Astrocyte (in vitro differentiated cells and primary cell): ENCODE data around the gene ENPP3. TPM values are rescaled to one million over a fixed set of nuclear protein-coding genes. Genes with fewer than 3 reads are reported as not detected.

Experiments used
- DNase-seq: peaks from one replicate; pipeline ENCODE4 v3.0.0-alpha.2; 2010; ENCODE audit warnings: low read depth
- FAIRE-seq: peaks from 2 replicates; lab custom pipeline; 2011; peaks lifted over from hg19 to GRCh38; lab: Jason Lieb, UNC
- H2AFZ ChIP-seq: 2 replicates; pipeline ENCODE4 v1.6.0; 2012; ENCODE audit warnings: low read depth, low read length, inconsistent platforms
- H3K27ac ChIP-seq: 2 replicates; pipeline ENCODE4 v1.5.1; 2011; ENCODE audit warnings: low read depth, low read length, inconsistent platforms
- H3K27me3 ChIP-seq: 2 replicates; pipeline ENCODE4 v1.6.0; 2011; ENCODE audit warnings: low read length, inconsistent platforms; ENCODE audit not compliant: insufficient read depth
- H3K36me3 ChIP-seq: 2 replicates; pipeline ENCODE4 v1.5.1; 2011; ENCODE audit warnings: low read length, inconsistent platforms; ENCODE audit not compliant: insufficient read depth
- H3K4me1 ChIP-seq: 2 replicates; pipeline ENCODE4 v1.5.1; 2011; ENCODE audit warnings: low read length, inconsistent platforms; ENCODE audit not compliant: insufficient read depth
- H3K4me2 ChIP-seq: 2 replicates; pipeline ENCODE4 v1.6.0; 2012; ENCODE audit warnings: low read length, inconsistent platforms
- H3K4me3 ChIP-seq: 2 replicates; pipeline ENCODE4 v1.5.1; 2011; ENCODE audit warnings: low read depth, mild to moderate bottlenecking, low read length, inconsistent platforms; ENCODE audit not compliant: insufficient read depth
- H3K79me2 ChIP-seq: 2 replicates; pipeline ENCODE4 v1.6.0; 2012; ENCODE audit warnings: mild to moderate bottlenecking, low read length, inconsistent platforms; ENCODE audit not compliant: insufficient read depth
- H3K9ac ChIP-seq: 2 replicates; pipeline ENCODE4 v1.6.0; 2012; ENCODE audit warnings: mild to moderate bottlenecking, low read length, inconsistent platforms
- H3K9me3 ChIP-seq: 2 replicates; pipeline ENCODE4 v1.5.1; 2012; ENCODE audit warnings: low read depth, mild to moderate bottlenecking, low read length, inconsistent platforms; ENCODE audit not compliant: insufficient read depth
- H4K20me1 ChIP-seq: 2 replicates; pipeline ENCODE4 v1.6.0; 2012; ENCODE audit warnings: low read length, inconsistent platforms; ENCODE audit not compliant: insufficient read depth
- H3K27ac Mint-ChIP-seq: one replicate; pipeline ENCODE4 v1.8.0; 2021; ENCODE audit warnings: mild to moderate bottlenecking, mixed read lengths; ENCODE audit not compliant: unreplicated experiment
- H3K27me3 Mint-ChIP-seq: one replicate; pipeline ENCODE4 v1.8.0; 2021; ENCODE audit warnings: low read depth, mixed read lengths; ENCODE audit not compliant: unreplicated experiment
- H3K36me3 Mint-ChIP-seq: one replicate; pipeline ENCODE4 v1.8.0; 2021; ENCODE audit warnings: low read depth, mixed read lengths; ENCODE audit not compliant: unreplicated experiment
- H3K4me1 Mint-ChIP-seq: one replicate; pipeline ENCODE4 v1.8.0; 2021; ENCODE audit warnings: low read depth, mixed read lengths; ENCODE audit not compliant: unreplicated experiment
- H3K4me3 Mint-ChIP-seq: one replicate; pipeline ENCODE4 v1.8.0; 2021; ENCODE audit warnings: mild to moderate bottlenecking, moderate library complexity, mixed read lengths; ENCODE audit not compliant: unreplicated experiment
- H3K9me3 Mint-ChIP-seq: one replicate; pipeline ENCODE4 v1.8.0; 2021; ENCODE audit warnings: mild to moderate bottlenecking, mixed read lengths; ENCODE audit not compliant: unreplicated experiment
- CTCF ChIP-seq: IDR thresholded peaks from 2 replicates; pipeline ENCODE4 v1.5.1; 2011; ENCODE audit warnings: low read depth, mild to moderate bottlenecking, inconsistent platforms, low read length, moderate library complexity; ENCODE audit not compliant: insufficient read depth
- EZH2 ChIP-seq: IDR thresholded peaks from 2 replicates; pipeline ENCODE4 v1.6.1; 2012; ENCODE audit warnings: mild to moderate bottlenecking, low read length, inconsistent platforms; ENCODE audit not compliant: insufficient read depth
- total RNA-seq: library from RNA; stranded (reverse); gene quantifications from 2 replicates; pipeline ENCODE4 v1.2.1, GENCODE V29; 2021

The ENPP3 gene
- total RNA-seq, 1 donor from 2014 or later = not detected

GRCh38 chr6:131682442-131682841 is 45.3 kb downstream of the ENPP3 start:
- H3K4me3 Mint-ChIP-seq = no peak overlapping the region
- no peak overlapping the region for H3K4me2 ChIP-seq
- H3K27me3 Mint-ChIP-seq = peaks cover 1% of the 10 kb centered on the region
- no peaks in the 10 kb centered on the region for H3K4me1 ChIP-seq
- no peaks in the 10 kb centered on the region for H3K4me1 Mint-ChIP-seq
- H3K9ac ChIP-seq = no peak overlapping the region
- H3K27ac ChIP-seq = no peak overlapping the region
- no peak overlapping the region for H2AFZ ChIP-seq
- DNase-seq = no peak
- H3K27me3 ChIP-seq = no peaks in the 10 kb centered on the region
- no peaks in the 10 kb centered on the region for H4K20me1 ChIP-seq
- FAIRE-seq = no peak
- H3K27ac Mint-ChIP-seq = no peak overlapping the region
- no peaks in the 10 kb centered on the region for H3K36me3 ChIP-seq
- TF ChIP-seq EZH2 (no peak), CTCF (no peak)
- no peaks in the 10 kb centered on the region for H3K36me3 Mint-ChIP-seq
- H3K4me3 ChIP-seq = no peak overlapping the region
- no peaks in the 10 kb centered on the region for H3K9me3 ChIP-seq
- H3K9me3 Mint-ChIP-seq = no peaks in the 10 kb centered on the region
- no peaks in the 10 kb centered on the region for H3K79me2 ChIP-seq

GRCh38 chr6:131683479-131683878 is 46.4 kb downstream of the ENPP3 start:
- Histone ChIP-seq H3K4me2 (no peak overlapping the region), H3K9ac (no peak overlapping the region), H3K27ac (no peak overlapping the region), H3K4me3 (no peak overlapping the region), H3K36me3 (no peaks in the 10 kb centered on the region), H3K4me1 (no peaks in the 10 kb centered on the region), H3K79me2 (no peaks in the 10 kb centered on the region), H3K9me3 (no peaks in the 10 kb centered on the region), H4K20me1 (no peaks in the 10 kb centered on the region), H2AFZ (no peak overlapping the region), H3K27me3 (no peaks in the 10 kb centered on the region)
- FAIRE-seq = no peak
- no peaks in the 10 kb centered on the region for H3K9me3 Mint-ChIP-seq
- DNase-seq = no peak
- H3K4me3 Mint-ChIP-seq = no peak overlapping the region
- TF ChIP-seq CTCF (no peak), EZH2 (no peak)
- H3K27ac Mint-ChIP-seq = no peak overlapping the region
- H3K27me3 Mint-ChIP-seq = no peaks in the 10 kb centered on the region
- H3K4me1 Mint-ChIP-seq = no peaks in the 10 kb centered on the region
- H3K36me3 Mint-ChIP-seq = no peaks in the 10 kb centered on the region

GRCh38 chr6:131685266-131685780 is 48.2 kb downstream of the ENPP3 start:
- no peaks in the 10 kb centered on the region for H3K4me1 ChIP-seq
- H3K36me3 ChIP-seq = no peaks in the 10 kb centered on the region
- no peaks in the 10 kb centered on the region for H3K27me3 Mint-ChIP-seq
- H3K4me2 ChIP-seq = no peak overlapping the region
- no peak for FAIRE-seq
- no peak overlapping the region for H3K4me3 Mint-ChIP-seq
- H3K27me3 ChIP-seq = no peaks in the 10 kb centered on the region
- no peaks in the 10 kb centered on the region for H4K20me1 ChIP-seq
- TF ChIP-seq EZH2 = no peak
- no peak for TF ChIP-seq CTCF
- no peaks in the 10 kb centered on the region for H3K36me3 Mint-ChIP-seq
- no peak for DNase-seq
- H3K9ac ChIP-seq = no peak overlapping the region
- no peaks in the 10 kb centered on the region for H3K79me2 ChIP-seq
- H3K9me3 Mint-ChIP-seq = no peaks in the 10 kb centered on the region
- no peak overlapping the region for H2AFZ ChIP-seq
- H3K27ac ChIP-seq = no peak overlapping the region
- no peak overlapping the region for H3K27ac Mint-ChIP-seq
- no peak overlapping the region for H3K4me3 ChIP-seq
- H3K4me1 Mint-ChIP-seq = no peaks in the 10 kb centered on the region
- H3K9me3 ChIP-seq = no peaks in the 10 kb centered on the region
